Hepatocyte (in vitro differentiated cells): ENCODE data around the gene OST4.

ENCODE experiments used
- EZH2 ChIP-seq: fragments of 200-600 bp; sonication (generic); IDR thresholded peaks from 2 replicates; pipeline ENCODE4 v1.6.1; 2016; ENCODE audit warnings: antibody characterized with exemption, mild to moderate bottlenecking, borderline replicate concordance
- EZH2phosphoT487 ChIP-seq: fragments of 200-600 bp; sonication (generic); IDR thresholded peaks from one replicate; pipeline ENCODE4 v1.6.1; 2018; ENCODE audit warnings: antibody characterized with exemption, mild to moderate bottlenecking, low read depth, moderate library complexity; ENCODE audit not compliant: unreplicated experiment, severe bottlenecking
- TF ChIP-seq, protein P1 (sequence below): fragments of 200-600 bp; sonication (generic); IDR thresholded peaks from 2 replicates; pipeline ENCODE4 v1.5.1; 2016; ENCODE audit warnings: antibody characterized with exemption, mild to moderate bottlenecking; ENCODE audit not compliant: poor library complexity

- TF ChIP-seq EZH2phosphoT487 = no peak
- TF ChIP-seq, protein P1, sequence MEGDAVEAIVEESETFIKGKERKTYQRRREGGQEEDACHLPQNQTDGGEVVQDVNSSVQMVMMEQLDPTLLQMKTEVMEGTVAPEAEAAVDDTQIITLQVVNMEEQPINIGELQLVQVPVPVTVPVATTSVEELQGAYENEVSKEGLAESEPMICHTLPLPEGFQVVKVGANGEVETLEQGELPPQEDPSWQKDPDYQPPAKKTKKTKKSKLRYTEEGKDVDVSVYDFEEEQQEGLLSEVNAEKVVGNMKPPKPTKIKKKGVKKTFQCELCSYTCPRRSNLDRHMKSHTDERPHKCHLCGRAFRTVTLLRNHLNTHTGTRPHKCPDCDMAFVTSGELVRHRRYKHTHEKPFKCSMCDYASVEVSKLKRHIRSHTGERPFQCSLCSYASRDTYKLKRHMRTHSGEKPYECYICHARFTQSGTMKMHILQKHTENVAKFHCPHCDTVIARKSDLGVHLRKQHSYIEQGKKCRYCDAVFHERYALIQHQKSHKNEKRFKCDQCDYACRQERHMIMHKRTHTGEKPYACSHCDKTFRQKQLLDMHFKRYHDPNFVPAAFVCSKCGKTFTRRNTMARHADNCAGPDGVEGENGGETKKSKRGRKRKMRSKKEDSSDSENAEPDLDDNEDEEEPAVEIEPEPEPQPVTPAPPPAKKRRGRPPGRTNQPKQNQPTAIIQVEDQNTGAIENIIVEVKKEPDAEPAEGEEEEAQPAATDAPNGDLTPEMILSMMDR = no peak
- no peak for TF ChIP-seq EZH2
These were observed 5.8 kb upstream of the OST4 start for GRCh38 chr2:27077231-27077630.
